ENCODE results near the gene ATRX. TPM values are rescaled to one million over a fixed set of nuclear protein-coding genes. Genes with fewer than 3 reads are reported as not detected.
"Not testable (repeated sequence)": the region's sequence is repeated elsewhere in the genome, so short reads cannot be mapped to it uniquely, and the experiment has no call there.

ATRX gene
- total and polyA plus RNA-seq, 9 donors, result 21.8 to 123 (median 94.0) TPM

DNA sequence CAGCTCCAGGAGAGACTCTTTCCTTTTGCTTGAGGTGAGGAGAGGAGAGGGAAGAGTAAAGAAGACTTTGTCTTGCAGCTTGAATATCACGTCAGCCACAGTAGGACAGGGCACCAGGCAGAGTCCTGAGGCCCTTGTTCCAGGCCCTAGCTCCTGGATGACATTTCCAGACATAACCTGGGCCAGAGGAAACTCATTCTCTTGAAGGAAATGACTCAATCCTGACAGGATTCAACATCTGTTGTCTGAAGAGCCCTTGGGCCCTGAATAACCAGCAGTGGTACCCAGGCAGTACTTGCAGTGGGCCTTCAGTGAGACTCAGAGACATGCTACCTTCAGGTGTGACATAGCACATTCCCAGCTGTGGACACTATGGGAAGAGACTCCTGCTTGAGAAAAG lies 276.0 kb downstream of the ATRX start:
- no peaks in the 10 kb centered on the region for H3K36me3 ChIP-seq
- WGBS, 3 donors, result 74 to 75% (median 75%) methylated on average over 1 of the region's 1 CpG
- no peaks in the 10 kb centered on the region for H3K27me3 ChIP-seq
- intact Hi-C loops (cut with DNase I), result no loop called here
- DNase-seq, result no peak
- H3K4me1 ChIP-seq (ENCODE audit: insufficient read depth), result no peaks in the 10 kb centered on the region
- TF ChIP-seq POLR2A (IDR thresholded peaks at IDR 0.05) (no peak), EP300 (IDR thresholded peaks at IDR 0.05) (no peak)
- TF ChIP-seq, protein P1, sequence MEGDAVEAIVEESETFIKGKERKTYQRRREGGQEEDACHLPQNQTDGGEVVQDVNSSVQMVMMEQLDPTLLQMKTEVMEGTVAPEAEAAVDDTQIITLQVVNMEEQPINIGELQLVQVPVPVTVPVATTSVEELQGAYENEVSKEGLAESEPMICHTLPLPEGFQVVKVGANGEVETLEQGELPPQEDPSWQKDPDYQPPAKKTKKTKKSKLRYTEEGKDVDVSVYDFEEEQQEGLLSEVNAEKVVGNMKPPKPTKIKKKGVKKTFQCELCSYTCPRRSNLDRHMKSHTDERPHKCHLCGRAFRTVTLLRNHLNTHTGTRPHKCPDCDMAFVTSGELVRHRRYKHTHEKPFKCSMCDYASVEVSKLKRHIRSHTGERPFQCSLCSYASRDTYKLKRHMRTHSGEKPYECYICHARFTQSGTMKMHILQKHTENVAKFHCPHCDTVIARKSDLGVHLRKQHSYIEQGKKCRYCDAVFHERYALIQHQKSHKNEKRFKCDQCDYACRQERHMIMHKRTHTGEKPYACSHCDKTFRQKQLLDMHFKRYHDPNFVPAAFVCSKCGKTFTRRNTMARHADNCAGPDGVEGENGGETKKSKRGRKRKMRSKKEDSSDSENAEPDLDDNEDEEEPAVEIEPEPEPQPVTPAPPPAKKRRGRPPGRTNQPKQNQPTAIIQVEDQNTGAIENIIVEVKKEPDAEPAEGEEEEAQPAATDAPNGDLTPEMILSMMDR (IDR thresholded peaks at IDR 0.05), result no peak
- H3K9me3 ChIP-seq, result no peaks in the 10 kb centered on the region
- no peak overlapping the region for H3K27ac ChIP-seq
- H3K4me3 ChIP-seq, result no peak overlapping the region

DNA sequence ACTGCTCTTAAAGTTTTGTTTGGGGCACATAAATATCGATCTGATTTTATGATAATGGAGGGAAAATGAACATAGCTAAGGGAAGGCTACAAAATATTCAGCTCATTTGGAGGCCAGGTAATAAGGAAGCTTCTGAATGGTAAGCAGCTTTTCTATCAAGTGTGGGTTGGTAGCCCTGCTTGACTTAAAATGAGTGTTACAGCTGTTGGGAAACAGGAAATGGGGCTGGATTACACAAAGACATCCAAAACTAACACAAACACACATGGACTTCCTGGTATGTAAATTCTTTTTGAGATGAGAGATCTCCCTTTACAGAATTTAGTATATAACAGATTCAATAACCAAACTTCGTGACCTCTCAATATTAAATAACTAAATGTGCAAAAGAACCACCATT lies 280.8 kb downstream of the ATRX start:
- H3K4me1 ChIP-seq (ENCODE audit: insufficient read depth), result no peaks in the 10 kb centered on the region
- no peak for DNase-seq
- TF ChIP-seq POLR2A (IDR thresholded peaks at IDR 0.05) (no peak), EP300 (IDR thresholded peaks at IDR 0.05) (no peak)
- TF ChIP-seq, protein P1 (IDR thresholded peaks at IDR 0.05), result no peak
- 59 to 60% (median 60%) methylated on average over 2 of the region's 2 CpGs for WGBS, 3 donors
- no peak overlapping the region for H3K4me3 ChIP-seq
- H3K27me3 ChIP-seq, result no peaks in the 10 kb centered on the region
- H3K9me3 ChIP-seq, result no peaks in the 10 kb centered on the region
- H3K36me3 ChIP-seq, result no peaks in the 10 kb centered on the region
- intact Hi-C loops (cut with DNase I), result no loop called here
- H3K27ac ChIP-seq, result no peak overlapping the region

DNA sequence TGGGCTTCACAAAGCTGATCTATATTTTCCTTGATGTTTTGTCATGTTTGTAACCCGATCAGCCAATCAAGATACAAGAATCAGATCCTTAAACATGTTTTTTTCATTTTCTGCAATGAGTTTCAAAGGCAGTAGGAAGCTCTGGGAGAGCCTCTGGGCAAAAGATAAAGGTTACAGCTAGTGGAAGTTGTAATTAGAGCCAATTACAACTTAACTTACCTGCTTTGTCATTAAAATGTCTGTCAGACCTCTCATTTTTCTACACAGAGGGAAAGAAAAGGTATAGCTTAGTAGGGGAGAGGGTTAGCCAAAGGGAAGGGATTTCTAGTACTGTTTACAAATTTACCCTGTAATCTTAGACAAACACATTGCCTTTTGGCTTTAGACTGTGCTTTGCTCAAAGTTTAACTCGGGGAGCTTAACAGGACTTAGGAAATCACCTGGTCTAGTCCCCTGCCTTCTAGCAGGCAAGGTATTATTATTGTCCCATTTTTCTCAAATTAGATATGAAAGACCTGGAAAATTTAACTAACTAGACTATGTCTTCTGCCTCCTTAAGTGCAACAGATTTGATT lies 283.0 kb downstream of the ATRX start:
- H3K36me3 ChIP-seq, result no peaks in the 10 kb centered on the region
- no peak for DNase-seq
- intact Hi-C loops (cut with DNase I), result no loop called here
- TF ChIP-seq, protein P1 (IDR thresholded peaks at IDR 0.05), result no peak
- TF ChIP-seq EP300 (IDR thresholded peaks at IDR 0.05) (no peak), POLR2A (IDR thresholded peaks at IDR 0.05) (no peak)
- no peaks in the 10 kb centered on the region for H3K9me3 ChIP-seq
- H3K27ac ChIP-seq, result no peak overlapping the region
- H3K4me1 ChIP-seq (ENCODE audit: insufficient read depth), result no peaks in the 10 kb centered on the region
- 10 to 18% (median 13%) methylated on average over 2 of the region's 2 CpGs for WGBS, 3 donors
- no peaks in the 10 kb centered on the region for H3K27me3 ChIP-seq
- H3K4me3 ChIP-seq, result no peak overlapping the region

DNA sequence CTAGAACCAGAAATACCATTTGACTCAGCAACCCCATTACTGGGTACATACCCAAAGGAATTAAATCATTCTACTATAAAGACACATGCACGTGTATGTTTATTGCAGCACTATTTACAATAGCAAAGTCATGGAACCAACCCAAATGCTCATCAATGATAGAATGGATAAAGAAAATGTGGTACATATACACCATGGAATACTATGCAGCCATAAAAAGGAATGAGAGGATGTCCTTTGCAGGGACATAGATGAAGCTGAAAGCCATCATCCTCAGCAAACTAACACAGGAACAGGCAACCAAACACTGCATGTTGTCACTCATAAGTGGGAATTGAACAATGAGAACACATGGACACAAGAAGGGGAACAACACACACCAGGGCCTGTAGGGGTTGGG lies 285.9 kb downstream of the ATRX start:
- H3K4me3 ChIP-seq; H3K36me3 ChIP-seq; H3K27ac ChIP-seq; H3K4me1 ChIP-seq (ENCODE audit: insufficient read depth); DNase-seq; intact Hi-C loops (cut with DNase I); H3K9me3 ChIP-seq; H3K27me3 ChIP-seq: not testable (repeated sequence)
- WGBS, 3 donors, result 73 to 82% (median 73%) methylated on average over 1 of the region's 1 CpG

DNA sequence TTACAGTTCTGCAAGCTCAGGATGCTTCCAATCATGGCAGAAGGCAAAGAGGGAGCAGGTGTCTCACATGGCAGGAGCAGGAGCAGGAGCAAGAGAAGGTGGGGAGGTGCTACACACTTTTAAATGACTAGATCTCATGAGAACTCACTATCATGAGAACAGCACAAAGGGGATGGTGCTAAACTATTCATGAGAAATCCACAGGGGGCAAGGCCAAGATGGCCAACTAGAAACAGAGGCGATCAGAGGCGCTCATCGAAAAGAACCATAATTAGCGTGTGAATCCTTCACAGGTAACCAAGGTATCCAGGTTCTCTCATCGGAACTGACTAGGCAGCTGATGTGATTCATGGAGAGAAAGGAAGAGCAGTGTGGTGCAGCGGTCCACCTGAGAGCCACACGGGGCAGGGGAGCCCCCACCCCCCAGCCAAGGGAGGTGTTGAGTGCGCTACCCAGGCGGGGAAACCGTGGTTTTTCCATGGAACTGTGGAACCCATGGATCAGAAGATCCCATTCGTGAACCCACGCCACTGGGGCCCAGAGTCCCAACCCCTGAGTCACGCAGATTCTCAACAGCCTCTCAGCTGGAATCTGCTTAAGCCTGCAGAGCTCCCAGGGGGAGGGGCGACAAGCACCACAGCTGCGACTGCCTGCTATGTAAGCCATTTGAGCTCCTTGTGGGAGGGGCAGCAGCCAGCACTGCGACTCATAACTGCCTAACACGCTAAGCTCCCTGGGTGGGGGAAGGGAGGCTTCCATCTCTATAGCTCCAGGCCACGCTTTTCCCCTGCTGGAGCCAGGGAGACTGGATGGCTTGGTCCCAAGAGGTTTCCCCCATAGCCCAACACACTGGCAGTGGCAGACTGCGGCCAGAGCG lies 292.1 kb downstream of the ATRX start:
- intact Hi-C loops (cut with DNase I), result no loop called here
- Histone ChIP-seq H3K9me3 (no peaks in the 10 kb centered on the region), H3K36me3 (no peaks in the 10 kb centered on the region), H3K4me1 (ENCODE audit: insufficient read depth) (no peaks in the 10 kb centered on the region), H3K27ac (no peak overlapping the region), H3K27me3 (no peaks in the 10 kb centered on the region), H3K4me3 (no peak overlapping the region)
- no peak for DNase-seq
- WGBS, 3 donors, result 56 to 65% (median 59%) methylated on average over 20 of the region's 20 CpGs
- no peak for TF ChIP-seq EP300 (IDR thresholded peaks at IDR 0.05)
- TF ChIP-seq POLR2A (IDR thresholded peaks at IDR 0.05), result no peak
- TF ChIP-seq, protein P1 (IDR thresholded peaks at IDR 0.05), result no peak

Data from ovary (tissue), 9 donors.